HG03097 (cell line): ENCODE results near the gene MYD88.
"Not testable (repeated sequence)": the region's sequence is repeated elsewhere in the genome, so short reads cannot be mapped to it uniquely, and the experiment has no call there.

Experiments used
- ATAC-seq: cut with Tn5 transposase; IDR thresholded peaks from one replicate; pipeline ENCODE4 v1.9.1; 2021; ENCODE audit not compliant: unreplicated experiment, low FRiP score

MYD88 gene

DNA sequence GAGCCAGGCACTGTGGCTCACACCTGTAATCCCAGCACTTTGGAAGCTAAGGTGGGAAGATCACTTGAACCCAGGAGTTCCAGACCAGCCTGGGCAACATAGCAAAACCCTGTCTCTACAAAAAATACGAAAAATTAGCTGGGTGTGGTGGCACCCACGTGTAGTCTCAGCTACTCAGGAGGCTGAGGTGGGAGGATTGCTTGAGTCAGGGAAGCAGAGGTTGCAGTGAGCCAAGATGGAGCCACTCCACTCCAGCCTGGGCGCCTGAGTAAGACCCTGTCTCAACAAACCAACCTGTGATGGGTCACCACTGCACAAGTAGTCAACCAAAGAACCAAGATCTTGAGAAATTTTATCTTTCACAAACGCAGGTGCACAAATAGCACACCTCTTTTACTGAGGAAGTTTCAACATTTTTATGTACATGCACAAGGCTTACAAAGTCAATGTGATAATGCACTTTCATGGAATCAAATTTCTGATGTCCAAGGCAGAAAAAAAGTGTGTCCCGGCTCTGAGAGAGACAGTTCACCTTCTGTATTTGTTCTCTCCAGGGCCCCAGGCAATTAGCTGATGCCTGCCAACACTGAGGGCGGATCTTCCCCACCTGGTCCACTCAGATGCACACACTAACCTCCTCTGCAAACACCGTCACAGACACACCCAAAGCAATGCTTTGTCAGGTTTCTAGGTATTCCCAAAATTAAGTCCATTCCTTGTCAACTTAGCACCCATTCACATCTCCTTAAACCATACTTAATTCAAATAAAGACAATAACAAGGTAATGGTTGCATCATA is 13.9 kb upstream of the MYD88 start:
- no peak for ATAC-seq

GRCh38 chr3:38125305-38126120 is 12.9 kb upstream of the MYD88 start:
- no peak for ATAC-seq

DNA sequence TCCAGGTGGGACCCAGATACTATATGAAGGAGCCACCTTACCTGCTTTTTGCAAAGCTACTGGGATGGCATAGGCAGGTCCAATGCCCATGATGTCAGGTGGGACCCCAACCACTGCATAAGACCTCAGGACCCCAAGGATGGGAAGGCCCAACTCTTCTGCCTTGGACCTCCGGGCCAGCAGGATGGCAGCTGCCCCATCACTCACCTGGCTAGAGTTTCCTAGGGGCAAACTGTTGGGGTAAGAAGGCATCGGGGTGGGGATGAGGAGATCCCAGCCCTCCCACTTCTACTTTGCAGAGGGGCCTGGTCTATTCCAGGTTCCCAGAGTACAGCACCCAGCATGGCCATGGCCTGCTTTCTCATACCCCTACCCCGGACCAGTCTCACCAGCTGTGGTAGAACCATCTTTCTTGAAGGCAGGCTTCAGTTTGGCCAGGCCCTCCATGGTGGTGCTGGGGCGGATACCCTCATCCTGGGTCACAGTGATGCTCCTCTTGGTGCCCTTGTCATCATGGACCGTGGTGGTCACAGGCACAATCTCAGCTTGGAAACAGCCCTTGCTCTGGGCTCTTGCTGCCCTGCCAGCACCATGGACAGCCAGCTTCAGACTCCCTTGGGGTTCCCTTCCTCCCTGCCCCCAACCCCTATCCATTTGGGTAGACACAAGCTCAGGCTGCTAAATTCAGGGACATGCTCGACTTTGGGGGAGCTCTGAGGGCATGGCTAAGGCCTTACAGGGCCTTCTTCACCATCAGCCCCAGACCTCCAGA is 12.2 kb upstream of the MYD88 start:
- no peak for ATAC-seq

DNA sequence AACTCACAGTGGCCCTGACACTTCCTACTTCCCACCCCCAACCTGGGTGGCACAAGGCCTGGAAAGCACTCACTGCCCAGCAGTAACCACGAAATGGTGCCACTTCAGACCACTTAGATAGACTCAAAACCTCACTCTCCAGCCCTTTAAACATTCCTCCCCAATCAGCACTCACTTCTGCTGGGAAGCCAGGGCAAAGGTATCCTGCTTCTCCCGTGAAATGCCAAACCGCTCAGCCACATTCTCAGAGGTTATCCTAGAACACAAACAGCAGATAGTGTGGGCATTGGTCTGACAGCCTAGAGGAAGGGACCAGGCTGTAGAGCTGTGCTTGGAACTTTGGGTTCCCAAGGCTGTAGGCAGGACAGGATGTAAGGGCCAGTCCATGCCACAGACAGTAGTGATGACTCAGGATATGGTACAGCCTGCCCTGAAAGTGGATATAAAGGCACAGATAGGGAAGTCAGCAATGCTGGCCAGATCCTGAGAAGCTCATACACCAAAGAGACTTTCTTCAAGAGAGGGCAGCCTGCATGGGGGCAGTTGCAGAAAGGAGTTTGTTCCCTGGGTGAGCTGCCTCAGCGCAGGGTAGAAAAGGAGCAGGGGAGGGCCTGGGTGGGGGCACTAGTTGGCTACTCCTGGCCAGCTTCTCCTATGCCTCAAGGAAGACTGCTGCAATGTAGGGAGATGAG is 10.7 kb upstream of the MYD88 start:
- no peak for ATAC-seq

DNA sequence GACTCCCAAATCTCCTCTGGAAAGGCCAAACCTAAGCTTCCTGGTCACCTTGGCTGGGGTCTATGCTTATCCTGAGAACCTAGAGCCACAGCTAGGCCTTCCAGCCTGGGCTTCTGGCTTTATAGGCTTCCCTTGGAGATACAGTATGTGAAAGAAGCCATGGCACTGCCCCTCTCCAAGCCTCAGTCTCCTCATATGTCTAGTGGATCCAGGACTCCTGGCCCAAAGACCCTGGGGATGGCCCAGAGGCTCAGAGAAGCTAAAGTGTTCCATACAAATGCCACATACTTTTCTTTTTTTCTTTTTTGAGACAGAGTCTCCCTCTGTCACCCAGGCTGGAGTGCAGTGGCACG is 10.2 kb upstream of the MYD88 start:
- ATAC-seq: no peak

DNA sequence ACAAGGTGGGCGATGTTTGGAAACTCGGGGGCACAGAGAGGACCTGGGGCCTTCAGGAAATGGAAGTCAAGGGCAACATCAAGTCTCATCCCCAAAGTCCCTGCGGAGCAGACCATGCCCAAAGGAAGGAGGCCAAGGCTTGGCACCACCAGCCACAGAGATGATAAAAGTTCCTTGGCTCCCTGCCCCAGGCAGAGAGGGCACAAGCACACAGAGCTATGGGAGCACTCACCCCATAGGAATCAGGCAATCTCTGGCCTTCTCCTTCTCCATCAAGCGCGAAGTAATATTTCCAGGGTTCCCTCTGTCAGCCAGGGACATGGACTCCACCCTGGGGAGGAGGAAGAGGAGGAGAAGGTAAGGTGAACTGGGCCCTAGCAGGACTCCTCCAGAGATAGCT is 9.4 kb upstream of the MYD88 start:
- ATAC-seq: no peak

DNA sequence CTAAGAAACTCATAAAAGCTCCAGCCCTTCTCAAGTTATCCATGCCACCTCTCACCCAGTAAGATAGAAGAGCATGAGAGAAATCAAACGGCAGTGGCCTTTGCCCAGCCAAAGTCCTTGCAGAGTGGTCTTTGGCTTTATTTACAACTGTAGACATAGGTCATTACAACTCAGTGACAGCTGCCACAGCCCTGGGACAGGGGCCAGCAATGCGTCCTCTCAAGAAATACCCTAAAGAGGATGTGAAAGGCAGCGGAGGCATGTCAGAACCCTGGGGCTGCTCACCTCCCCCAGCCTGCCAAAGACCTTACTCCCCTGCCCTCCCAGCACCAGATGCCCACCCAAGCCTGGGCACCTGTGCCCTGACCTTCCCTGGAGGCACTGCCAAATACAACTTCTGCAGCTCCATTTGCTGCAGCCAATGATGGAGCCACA is 7.8 kb upstream of the MYD88 start:
- ATAC-seq: no peak

DNA sequence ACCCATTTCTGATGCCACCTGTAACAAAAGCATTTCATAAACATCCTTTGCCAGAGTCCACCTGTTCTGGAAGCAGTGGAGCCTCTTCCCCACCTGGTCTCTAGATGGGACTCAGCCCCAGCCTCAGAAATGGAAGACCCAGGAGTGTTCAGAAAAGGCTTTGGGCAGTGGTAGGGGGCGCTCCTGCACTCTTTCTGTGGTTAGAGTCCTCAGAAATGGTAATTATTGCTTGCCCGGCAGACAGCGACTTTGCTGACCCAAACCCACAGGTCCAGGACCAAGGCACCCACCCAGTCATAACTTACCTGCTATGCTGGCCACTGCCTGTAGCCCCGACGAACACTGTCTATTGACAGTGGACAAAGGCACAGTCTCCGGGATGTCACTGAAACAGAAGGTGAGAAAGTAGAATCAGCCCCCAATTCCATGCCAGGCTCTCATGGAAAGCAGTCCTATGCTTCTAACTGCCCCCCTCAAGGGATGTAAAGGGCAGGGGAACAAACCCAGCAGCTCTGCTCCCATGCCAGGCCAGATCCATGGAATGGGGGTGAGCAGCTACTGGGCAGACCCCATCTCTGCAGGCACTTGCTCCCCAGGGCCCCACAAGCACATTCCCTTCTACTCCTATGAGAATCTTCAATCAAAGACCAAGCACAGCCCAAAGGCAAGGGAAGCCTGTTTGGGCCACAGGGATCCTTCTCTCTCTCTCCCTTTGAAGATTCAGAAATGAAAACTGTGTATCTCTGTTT is 6.7 kb upstream of the MYD88 start:
- no peak for ATAC-seq

- no peak for ATAC-seq
Observed at GRCh38 chr3:38133209-38133556, 5.3 kb upstream of the MYD88 start.

- no peak for ATAC-seq
Observed at GRCh38 chr3:38133557-38134405, 4.7 kb upstream of the MYD88 start.

- not testable (repeated sequence) for ATAC-seq
Observed at GRCh38 chr3:38134517-38135143, 3.8 kb upstream of the MYD88 start.

GRCh38 chr3:38135621-38136277 is 2.7 kb upstream of the MYD88 start:
- ATAC-seq: not testable (repeated sequence)

DNA sequence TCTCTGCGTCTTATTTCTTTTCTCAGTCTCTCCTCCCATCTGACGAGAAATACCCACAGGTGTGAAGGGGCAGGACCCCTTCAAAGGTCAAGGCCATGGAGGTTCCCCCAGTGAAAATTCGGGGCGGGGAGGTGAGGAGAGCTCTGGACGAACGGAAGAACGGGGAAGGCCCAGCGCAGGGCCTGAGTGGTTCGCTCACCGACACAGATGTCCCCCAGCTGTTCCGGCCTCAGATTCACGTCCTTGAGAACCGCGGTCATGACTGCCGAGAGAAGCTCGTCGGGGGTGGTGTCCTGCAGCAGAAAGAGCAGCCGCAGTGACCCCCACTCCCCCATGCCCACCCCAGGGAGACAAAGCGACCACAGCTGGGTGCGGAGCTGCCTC is 2.1 kb upstream of the MYD88 start:
- peak; percentile 3 for ATAC-seq

- peak; percentile 90 for ATAC-seq
Observed at GRCh38 chr3:38136777-38137614, 1.5 kb upstream of the MYD88 start, which contains the start of gene ACAA1. TSS of gene ACAA1 (minus strand) at chr3:38137127. CDS start at chr3:38137035, 92 bp downstream.

DNA sequence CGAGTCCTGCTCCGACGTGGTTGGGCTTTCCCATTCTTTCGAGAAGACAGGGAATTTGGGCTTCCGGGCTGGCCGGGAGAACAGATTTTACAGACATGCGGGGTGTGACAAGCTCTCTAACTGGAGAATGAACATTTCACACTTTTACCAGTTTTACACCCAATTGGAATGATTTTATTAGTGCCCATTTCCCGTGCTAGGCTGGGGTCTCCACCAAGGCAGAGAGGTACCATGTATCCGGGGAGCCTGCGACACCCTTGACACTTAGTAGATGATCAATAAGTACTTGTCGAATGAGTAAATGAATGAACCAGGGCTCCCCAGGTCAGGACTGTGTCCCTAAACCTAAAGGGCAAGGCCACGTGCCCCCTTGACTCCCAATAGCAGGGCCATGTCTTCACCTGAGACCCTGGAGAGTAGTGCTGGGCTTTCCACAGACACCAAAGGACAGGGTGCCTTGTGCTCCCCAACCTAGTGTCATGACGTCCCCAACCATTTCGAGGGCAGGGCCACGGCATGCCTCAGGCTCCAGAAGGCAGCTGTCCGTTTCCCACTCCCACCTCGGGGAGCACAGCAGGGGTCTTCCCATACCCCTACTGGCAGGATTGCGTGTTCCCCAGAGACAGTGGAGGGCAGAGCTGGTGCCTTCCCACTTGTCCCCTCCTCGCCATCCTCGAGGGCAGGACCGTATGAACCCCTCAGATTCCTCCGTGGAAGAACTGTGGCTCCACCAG is 679 bp upstream of the MYD88 start:
- ATAC-seq: no peak

DNA sequence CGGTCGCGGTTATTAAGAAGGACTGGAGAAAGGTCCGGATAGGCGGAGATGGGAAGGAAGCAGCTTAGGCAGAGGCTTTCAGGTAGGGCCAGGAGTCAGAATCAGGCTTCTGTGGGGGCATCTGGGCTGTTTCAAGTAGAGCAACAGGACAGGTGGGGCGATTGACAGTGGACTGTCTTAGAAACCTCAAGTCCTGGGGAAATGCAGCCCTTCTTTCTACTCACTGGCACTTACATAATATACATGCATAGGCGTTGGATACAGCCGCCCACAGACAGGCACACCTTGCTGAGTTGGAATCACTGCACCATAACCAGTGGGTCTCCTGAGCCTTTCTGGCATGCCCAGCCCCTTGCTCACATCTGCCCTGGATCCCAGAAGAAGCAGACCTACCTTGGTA is 730 bp downstream of the MYD88 start:
- no peak for ATAC-seq

DNA sequence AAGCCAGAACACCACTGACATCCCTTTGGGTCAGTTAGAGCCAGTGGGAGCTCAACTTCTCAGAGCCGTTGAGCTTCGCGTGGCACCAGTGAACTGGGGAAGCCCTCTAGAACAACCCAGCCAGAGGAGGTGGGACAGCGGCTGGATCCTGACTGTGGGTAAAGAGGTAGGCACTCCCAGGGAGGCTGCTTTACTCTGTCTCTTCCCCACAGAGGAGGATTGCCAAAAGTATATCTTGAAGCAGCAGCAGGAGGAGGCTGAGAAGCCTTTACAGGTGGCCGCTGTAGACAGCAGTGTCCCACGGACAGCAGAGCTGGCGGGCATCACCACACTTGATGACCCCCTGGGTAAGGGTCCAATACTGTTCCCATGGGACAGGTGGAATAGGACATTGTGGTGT is 1.2 kb downstream of the MYD88 start:
- no peak for ATAC-seq
